CD8-positive, alpha-beta memory T cell (primary cell): ENCODE results near the gene MLEC. TPM values are rescaled to one million over a fixed set of nuclear protein-coding genes. Genes with fewer than 3 reads are reported as not detected.

Source experiments
- CTCF ChIA-PET: fragments of 350-600 bp; sonication (Branson Sonifier 250); formaldehyde crosslinking; loops from one replicate; lab custom pipeline; 2021; ENCODE audit warnings: antibody characterized with exemption; lab: Charles Lee
- POLR2A ChIA-PET: fragments of 350-600 bp; sonication (Branson Sonifier 250); formaldehyde crosslinking; loops from one replicate; lab custom pipeline; 2021; ENCODE audit warnings: antibody characterized with exemption; lab: Charles Lee
- DNase-seq, 5 donors: peaks; one replicate each; pipeline versions ENCODE4 v3.0.0 to v3.0.0-alpha.2; 2020 to 2022; ENCODE audit warnings: mixed read lengths in 1 of 5
- H3K27ac ChIP-seq: one replicate; pipeline ENCODE4 v1.7.0; 2013; ENCODE audit warnings: low read depth, mild to moderate bottlenecking, low read length, moderate library complexity
- H3K27me3 ChIP-seq: 2 replicates; pipeline ENCODE4 v1.7.0; 2013; ENCODE audit warnings: low read length, mild to moderate bottlenecking; ENCODE audit not compliant: insufficient read depth, poor library complexity, severe bottlenecking
- H3K36me3 ChIP-seq: 2 replicates; pipeline ENCODE4 v1.7.0; 2013; ENCODE audit warnings: mild to moderate bottlenecking, low read length, moderate library complexity; ENCODE audit not compliant: insufficient read depth
- H3K4me1 ChIP-seq: 2 replicates; pipeline ENCODE4 v1.7.0; 2013; ENCODE audit warnings: mild to moderate bottlenecking, low read length, moderate library complexity; ENCODE audit not compliant: insufficient read depth
- H3K4me3 ChIP-seq: 2 replicates; pipeline ENCODE4 v1.7.0; 2013; ENCODE audit warnings: mild to moderate bottlenecking, low read length
- H3K9me3 ChIP-seq: 2 replicates; pipeline ENCODE4 v1.7.0; 2013; ENCODE audit warnings: mild to moderate bottlenecking, low read length
- H3K27ac Mint-ChIP-seq, 8 donors: one replicate each; pipeline ENCODE4 v1.8.0; 2020 to 2021; ENCODE audit warnings: mixed read lengths in 8 of 8, mild to moderate bottlenecking in 6 of 8, inconsistent platforms in 3 of 8, moderate library complexity in 3 of 8
- H3K27me3 Mint-ChIP-seq, 2 donors: one replicate each; pipeline ENCODE4 v1.8.0; 2020 to 2021; ENCODE audit warnings: mixed read lengths in 2 of 2, mild to moderate bottlenecking in 1 of 2, moderate library complexity in 1 of 2
- H3K36me3 Mint-ChIP-seq, 3 donors: one replicate each; pipeline ENCODE4 v1.8.0; 2020 to 2021; ENCODE audit warnings: mixed read lengths in 3 of 3, inconsistent platforms in 1 of 3, mild to moderate bottlenecking in 1 of 3
- H3K4me1 Mint-ChIP-seq, 3 donors: one replicate each; pipeline ENCODE4 v1.8.0; 2020 to 2021; ENCODE audit warnings: mixed read lengths in 3 of 3, inconsistent platforms in 1 of 3, mild to moderate bottlenecking in 1 of 3
- H3K4me3 Mint-ChIP-seq, 7 donors: one replicate each; pipeline ENCODE4 v1.8.0; 2020 to 2021; ENCODE audit warnings: mixed read lengths in 7 of 7, mild to moderate bottlenecking in 6 of 7, moderate library complexity in 4 of 7, inconsistent platforms in 2 of 7
- H3K9me3 Mint-ChIP-seq, 5 donors: one replicate each; pipeline ENCODE4 v1.8.0; 2020 to 2022; ENCODE audit warnings: mixed read lengths in 5 of 5, mild to moderate bottlenecking in 3 of 5, moderate library complexity in 2 of 5, inconsistent platforms in 1 of 5
- polyA plus RNA-seq: library from polyadenylated mRNA; unstranded; fragments of 300-500 nt; fragmentation: Illumina TruSeq; gene quantifications from one replicate; pipeline ENCODE4 v1.2.3, GENCODE V29; 2021
- total RNA-seq, 2 experiments: library from RNA; stranded (reverse); gene quantifications; one replicate each; pipeline ENCODE4 v1.2.3, GENCODE V29; 2021

The MLEC gene
- total and polyA plus RNA-seq, 3 experiments from 2014 or later, result 74.9 to 143 (median 130) TPM

- POLR2A ChIA-PET, result no interaction called here
- H3K4me3 ChIP-seq, result no peak overlapping the region
- no peaks in the 10 kb centered on the region for H3K9me3 ChIP-seq
Observed at GRCh38 chr12:120654656-120655055, 32.3 kb upstream of the MLEC start.

GRCh38 chr12:120656008-120656407 lies 30.9 kb upstream of the MLEC start:
- Mint-ChIP-seq H3K4me1 (no peaks in the 10 kb centered on the region), H3K27me3 (peaks cover 16 to 32% of the 10 kb centered on the region in 2 donors), H3K27ac (no peak overlapping the region), H3K36me3 (no peaks in the 10 kb centered on the region), H3K9me3 (no peaks in the 10 kb centered on the region), H3K4me3 (no peak overlapping the region)
- Histone ChIP-seq H3K9me3 (no peaks in the 10 kb centered on the region), H3K4me3 (no peak overlapping the region), H3K27me3 (peaks cover 4% of the 10 kb centered on the region), H3K4me1 (no peaks in the 10 kb centered on the region), H3K36me3 (no peaks in the 10 kb centered on the region), H3K27ac (no peak overlapping the region)
- ChIA-PET POLR2A (no interaction called here), CTCF (interaction anchor here (0.5 to 5.4 kb wide), 3 partner anchors 8 to 498 kb away, joined by 3 to 43 read pairs (median 5); no protein-coding TSS in a partner anchor)
- DNase-seq, result no peak

More at GRCh38 chr12:120654656-120655055, 32.3 kb upstream of the MLEC start:
- Mint-ChIP-seq H3K27me3 (peaks cover 21 to 43% of the 10 kb centered on the region in 2 donors), H3K4me3 (no peak overlapping the region), H3K9me3 (no peaks in the 10 kb centered on the region), H3K4me1 (no peaks in the 10 kb centered on the region), H3K36me3 (no peaks in the 10 kb centered on the region), H3K27ac (no peak overlapping the region)
- no peak for DNase-seq
- Histone ChIP-seq H3K27ac (no peak overlapping the region), H3K36me3 (no peaks in the 10 kb centered on the region), H3K4me1 (no peaks in the 10 kb centered on the region), H3K27me3 (peaks cover 7% of the 10 kb centered on the region)
- CTCF ChIA-PET, result no interaction called here

- no peaks in the 10 kb centered on the region for H3K4me1 Mint-ChIP-seq
- Histone ChIP-seq H3K9me3 (no peaks in the 10 kb centered on the region), H3K4me1 (no peaks in the 10 kb centered on the region), H3K4me3 (no peak overlapping the region), H3K27me3 (no peaks in the 10 kb centered on the region), H3K36me3 (no peaks in the 10 kb centered on the region), H3K27ac (no peak overlapping the region)
- CTCF ChIA-PET, result interaction anchor here (5.4 kb wide), 1 partner anchor 11 kb away, joined by 43 read pairs; no protein-coding TSS in a partner anchor
- no peaks in the 10 kb centered on the region for H3K36me3 Mint-ChIP-seq
- H3K27ac Mint-ChIP-seq, result no peak overlapping the region
- H3K9me3 Mint-ChIP-seq, result no peaks in the 10 kb centered on the region
- peaks cover 5 to 18% of the 10 kb centered on the region in 2 donors for H3K27me3 Mint-ChIP-seq
- POLR2A ChIA-PET, result no interaction called here
- H3K4me3 Mint-ChIP-seq, result no peak overlapping the region
- DNase-seq, result no peak
Observed at GRCh38 chr12:120658286-120659150, 28.4 kb upstream of the MLEC start.

GRCh38 chr12:120659151-120659525 lies 27.8 kb upstream of the MLEC start:
- CTCF ChIA-PET, result interaction anchor here (5.4 kb wide), 1 partner anchor 11 kb away, joined by 43 read pairs; no protein-coding TSS in a partner anchor
- Histone ChIP-seq H3K36me3 (no peaks in the 10 kb centered on the region), H3K4me1 (no peaks in the 10 kb centered on the region), H3K9me3 (no peaks in the 10 kb centered on the region), H3K27ac (no peak overlapping the region), H3K4me3 (no peak overlapping the region), H3K27me3 (no peaks in the 10 kb centered on the region)
- peaks cover 6 to 20% of the 10 kb centered on the region in 2 donors for H3K27me3 Mint-ChIP-seq
- peak overlapping the region in 1 of 8 donors; percentile 7 for H3K27ac Mint-ChIP-seq
- no peaks in the 10 kb centered on the region for H3K36me3 Mint-ChIP-seq
- H3K4me1 Mint-ChIP-seq, result no peaks in the 10 kb centered on the region
- POLR2A ChIA-PET, result no interaction called here
- no peak overlapping the region for H3K4me3 Mint-ChIP-seq
- no peak for DNase-seq
- no peaks in the 10 kb centered on the region for H3K9me3 Mint-ChIP-seq

GRCh38 chr12:120661432-120661831 lies 25.5 kb upstream of the MLEC start:
- H3K4me1 Mint-ChIP-seq, result peaks cover 0 to 2% (median 0%) of the 10 kb centered on the region in 3 donors
- H3K27me3 Mint-ChIP-seq, result peaks cover 7 to 17% of the 10 kb centered on the region in 2 donors
- no peaks in the 10 kb centered on the region for H3K9me3 ChIP-seq
- no peak overlapping the region for H3K27ac Mint-ChIP-seq
- H3K9me3 Mint-ChIP-seq, result no peaks in the 10 kb centered on the region
- H3K4me1 ChIP-seq, result no peaks in the 10 kb centered on the region
- no peaks in the 10 kb centered on the region for H3K36me3 ChIP-seq
- H3K4me3 ChIP-seq, result no peak overlapping the region
- no peak overlapping the region for H3K27ac ChIP-seq
- no peak overlapping the region for H3K4me3 Mint-ChIP-seq
- ChIA-PET CTCF (interaction anchor here (1.1 to 5.4 kb wide), 3 partner anchors 12 to 17 kb away, joined by 3 to 43 read pairs (median 5); no protein-coding TSS in a partner anchor), POLR2A (no interaction called here)
- no peaks in the 10 kb centered on the region for H3K27me3 ChIP-seq
- DNase-seq, result no peak
- H3K36me3 Mint-ChIP-seq, result no peaks in the 10 kb centered on the region

- Histone ChIP-seq H3K27me3 (no peaks in the 10 kb centered on the region), H3K9me3 (no peaks in the 10 kb centered on the region), H3K27ac (no peak overlapping the region), H3K4me1 (no peaks in the 10 kb centered on the region), H3K36me3 (no peaks in the 10 kb centered on the region), H3K4me3 (no peak overlapping the region)
- peaks cover 7 to 17% of the 10 kb centered on the region in 2 donors for H3K27me3 Mint-ChIP-seq
- no peak overlapping the region for H3K27ac Mint-ChIP-seq
- POLR2A ChIA-PET, result no interaction called here
- H3K4me1 Mint-ChIP-seq, result peaks cover 0 to 2% (median 0%) of the 10 kb centered on the region in 3 donors
- no peak overlapping the region for H3K4me3 Mint-ChIP-seq
- no peak for DNase-seq
- no peaks in the 10 kb centered on the region for H3K36me3 Mint-ChIP-seq
- H3K9me3 Mint-ChIP-seq, result no peaks in the 10 kb centered on the region
- CTCF ChIA-PET, result no interaction called here
Observed at GRCh38 chr12:120662879-120663278, 24.1 kb upstream of the MLEC start.

- H3K4me3 Mint-ChIP-seq, result no peak overlapping the region
Observed at GRCh38 chr12:120663741-120664140, 23.2 kb upstream of the MLEC start.

More at GRCh38 chr12:120663741-120664140, 23.2 kb upstream of the MLEC start:
- no peaks in the 10 kb centered on the region for H3K4me1 ChIP-seq
- CTCF ChIA-PET, result interaction anchor here (1.0 kb wide), 1 partner anchor 17 kb away, joined by 3 read pairs; no protein-coding TSS in a partner anchor
- no peak overlapping the region for H3K27ac ChIP-seq
- H3K27me3 ChIP-seq, result no peaks in the 10 kb centered on the region
- H3K4me3 ChIP-seq, result no peak overlapping the region
- Mint-ChIP-seq H3K27me3 (peaks cover 6 to 17% of the 10 kb centered on the region in 2 donors), H3K9me3 (no peaks in the 10 kb centered on the region), H3K4me1 (peaks cover 0 to 2% (median 0%) of the 10 kb centered on the region in 3 donors), H3K36me3 (no peaks in the 10 kb centered on the region), H3K27ac (no peak overlapping the region)
- no peak for DNase-seq
- no peaks in the 10 kb centered on the region for H3K36me3 ChIP-seq
- POLR2A ChIA-PET, result no interaction called here
- no peaks in the 10 kb centered on the region for H3K9me3 ChIP-seq
